Measurements from ENCODE around the gene UHRF2. TPM values are rescaled to one million over a fixed set of nuclear protein-coding genes. Genes with fewer than 3 reads are reported as not detected.

Gene UHRF2
- total RNA-seq, 1 donor from 2014 or later = 31.9 TPM

DNA sequence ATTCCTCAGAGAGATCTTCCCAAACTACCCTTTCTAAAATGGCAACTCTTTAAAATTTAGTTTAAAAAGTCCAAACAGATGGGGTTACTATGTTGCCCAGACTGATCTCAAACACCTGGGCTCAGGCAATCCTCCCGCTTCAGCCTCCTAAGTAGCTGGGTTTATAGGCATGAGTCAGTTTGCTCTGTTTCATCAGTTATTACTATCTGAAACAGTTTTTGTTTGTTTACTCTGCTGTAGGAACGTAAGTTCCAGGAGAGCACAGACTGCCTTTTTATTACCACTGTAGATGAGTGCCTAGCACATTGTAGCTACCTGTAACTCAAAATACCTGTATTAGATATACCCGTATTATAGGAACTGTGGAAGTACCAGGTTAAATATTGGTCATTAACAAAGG is 89.4 kb downstream of the UHRF2 start:
- H3K27me3 ChIP-seq (ENCODE audit: control insufficient read depth, insufficient read depth, low read length) = no peaks in the 10 kb centered on the region
- H3K4me3 ChIP-seq (ENCODE audit: low read depth, low read length) = no peak overlapping the region
- TF ChIP-seq, protein P1, sequence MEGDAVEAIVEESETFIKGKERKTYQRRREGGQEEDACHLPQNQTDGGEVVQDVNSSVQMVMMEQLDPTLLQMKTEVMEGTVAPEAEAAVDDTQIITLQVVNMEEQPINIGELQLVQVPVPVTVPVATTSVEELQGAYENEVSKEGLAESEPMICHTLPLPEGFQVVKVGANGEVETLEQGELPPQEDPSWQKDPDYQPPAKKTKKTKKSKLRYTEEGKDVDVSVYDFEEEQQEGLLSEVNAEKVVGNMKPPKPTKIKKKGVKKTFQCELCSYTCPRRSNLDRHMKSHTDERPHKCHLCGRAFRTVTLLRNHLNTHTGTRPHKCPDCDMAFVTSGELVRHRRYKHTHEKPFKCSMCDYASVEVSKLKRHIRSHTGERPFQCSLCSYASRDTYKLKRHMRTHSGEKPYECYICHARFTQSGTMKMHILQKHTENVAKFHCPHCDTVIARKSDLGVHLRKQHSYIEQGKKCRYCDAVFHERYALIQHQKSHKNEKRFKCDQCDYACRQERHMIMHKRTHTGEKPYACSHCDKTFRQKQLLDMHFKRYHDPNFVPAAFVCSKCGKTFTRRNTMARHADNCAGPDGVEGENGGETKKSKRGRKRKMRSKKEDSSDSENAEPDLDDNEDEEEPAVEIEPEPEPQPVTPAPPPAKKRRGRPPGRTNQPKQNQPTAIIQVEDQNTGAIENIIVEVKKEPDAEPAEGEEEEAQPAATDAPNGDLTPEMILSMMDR (IDR thresholded peaks at IDR 0.05; ENCODE audit: insufficient read depth, low read length, poor library complexity, severe bottlenecking) = no peak
- H3K36me3 ChIP-seq (ENCODE audit: control insufficient read depth, insufficient read depth, low read length) = no peaks in the 10 kb centered on the region
- DNase-seq (ENCODE audit: low read depth) = no peak

DNA sequence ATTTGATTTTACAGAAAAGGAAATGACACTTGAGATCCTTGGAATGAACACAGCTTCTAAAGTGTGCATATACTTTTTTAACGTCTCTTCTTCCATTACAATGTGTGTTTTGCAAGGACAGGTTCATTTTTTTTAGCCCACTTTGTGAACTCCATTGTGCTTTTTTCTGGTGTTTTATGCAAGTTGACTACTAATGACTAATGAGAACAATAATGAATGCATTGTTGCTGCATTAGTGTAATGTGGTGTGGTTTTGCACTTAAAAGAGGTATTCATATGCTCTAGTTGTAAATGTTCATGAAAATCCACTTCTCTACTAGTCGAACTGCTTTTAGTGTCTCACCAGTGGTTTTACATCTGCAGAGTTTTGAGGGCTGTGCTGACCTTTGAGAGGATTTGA is 93.6 kb downstream of the UHRF2 start:
- Histone ChIP-seq H3K4me3 (ENCODE audit: low read depth, low read length) (no peak overlapping the region), H3K36me3 (ENCODE audit: control insufficient read depth, insufficient read depth, low read length) (no peaks in the 10 kb centered on the region), H3K27me3 (ENCODE audit: control insufficient read depth, insufficient read depth, low read length) (no peaks in the 10 kb centered on the region)
- no peak for DNase-seq (ENCODE audit: low read depth)
- TF ChIP-seq, protein P1 (IDR thresholded peaks at IDR 0.05; ENCODE audit: insufficient read depth, low read length, poor library complexity, severe bottlenecking) = no peak

DNA sequence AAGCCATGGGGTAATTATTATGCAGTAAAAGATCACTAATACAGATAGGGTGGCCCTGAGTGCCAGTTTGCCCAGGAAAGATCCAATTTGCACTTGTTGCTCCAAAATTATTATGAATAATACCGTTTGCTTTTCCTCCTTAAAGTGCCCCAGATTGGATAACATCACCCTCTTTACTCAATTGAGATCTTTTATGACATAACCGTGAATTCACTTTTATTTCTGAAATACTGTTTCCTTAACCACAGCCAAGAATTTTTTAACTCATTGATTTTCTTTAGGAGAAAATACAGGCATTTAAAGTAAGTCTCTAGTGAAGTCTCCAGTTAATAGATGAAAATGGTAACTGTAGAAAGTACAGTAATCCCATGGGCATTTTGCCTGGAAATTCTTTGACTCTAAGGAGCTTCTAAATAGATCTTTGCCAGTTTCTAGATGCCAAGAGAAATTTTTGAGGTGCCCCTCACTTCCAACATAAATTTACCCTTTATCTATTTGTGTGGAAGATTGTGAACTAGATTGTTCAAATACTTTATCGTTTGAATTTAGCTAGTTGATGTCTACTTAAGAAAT is 99.2 kb downstream of the UHRF2 start:
- H3K4me3 ChIP-seq (ENCODE audit: low read depth, low read length) = no peak overlapping the region

DNA sequence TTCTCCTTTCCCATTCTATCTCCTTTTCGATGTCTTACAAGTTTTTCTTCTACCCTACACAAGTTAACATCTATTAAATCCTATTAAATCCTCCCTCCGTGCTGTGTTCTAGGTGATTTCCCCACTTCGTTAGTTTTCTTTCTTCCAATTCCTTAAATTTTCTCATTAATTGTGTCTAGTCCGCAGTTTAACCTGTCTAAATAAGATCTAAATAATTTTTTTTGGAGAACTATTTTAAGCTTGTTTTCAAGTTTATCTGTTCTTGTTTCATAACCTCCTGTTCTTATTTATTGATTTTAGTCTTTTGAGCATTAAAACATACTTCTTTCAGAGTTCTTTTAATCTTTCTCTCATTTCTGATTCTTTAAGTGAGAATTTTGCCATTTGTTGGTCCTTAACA is 109.3 kb downstream of the UHRF2 start:
- Histone ChIP-seq H3K4me3 (ENCODE audit: low read depth, low read length) (no peak overlapping the region), H3K36me3 (ENCODE audit: control insufficient read depth, insufficient read depth, low read length) (no peaks in the 10 kb centered on the region), H3K27me3 (ENCODE audit: control insufficient read depth, insufficient read depth, low read length) (no peaks in the 10 kb centered on the region)
- no peak for DNase-seq (ENCODE audit: low read depth)
- TF ChIP-seq, protein P1 (IDR thresholded peaks at IDR 0.05; ENCODE audit: insufficient read depth, low read length, poor library complexity, severe bottlenecking) = no peak

More for the DNA sequence above, 99.2 kb downstream of the UHRF2 start:
- no peaks in the 10 kb centered on the region for H3K27me3 ChIP-seq (ENCODE audit: control insufficient read depth, insufficient read depth, low read length)
- DNase-seq (ENCODE audit: low read depth) = no peak
- TF ChIP-seq, protein P1 (IDR thresholded peaks at IDR 0.05; ENCODE audit: insufficient read depth, low read length, poor library complexity, severe bottlenecking) = no peak
- H3K36me3 ChIP-seq (ENCODE audit: control insufficient read depth, insufficient read depth, low read length) = no peaks in the 10 kb centered on the region

DNA sequence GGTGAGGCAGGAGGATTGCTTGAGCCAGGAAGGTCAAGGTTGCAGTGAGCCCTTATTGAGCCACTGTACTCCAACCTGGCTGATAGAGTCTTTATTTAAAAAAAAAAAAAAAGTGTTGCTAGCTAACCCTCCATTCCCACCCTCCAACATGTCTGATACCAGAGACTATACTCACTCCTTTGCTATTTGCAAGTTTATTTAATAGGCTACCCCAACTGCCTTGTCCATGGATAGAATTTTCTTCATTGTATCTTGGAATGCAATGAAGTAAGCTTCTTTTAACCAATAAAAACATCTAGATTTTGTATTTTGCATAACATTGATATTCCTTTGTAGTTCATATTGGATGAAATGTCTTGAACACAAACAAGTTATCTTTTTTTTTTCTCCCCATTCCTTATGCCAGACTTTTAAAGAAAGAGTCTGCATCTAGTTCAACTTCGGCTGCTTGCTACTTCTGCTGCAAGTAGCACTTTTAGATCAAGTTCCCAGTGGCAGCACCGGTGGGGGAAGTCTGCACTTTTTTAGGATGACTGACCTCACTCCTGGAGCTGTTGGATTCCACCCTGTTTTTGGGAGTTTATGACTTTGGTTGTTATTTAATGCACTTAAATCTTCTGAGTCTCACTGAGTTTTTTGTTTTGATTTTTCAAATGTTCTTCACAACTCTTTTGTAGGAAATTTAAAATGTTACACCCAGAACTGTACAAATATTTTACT is 112.5 kb downstream of the UHRF2 start:
- TF ChIP-seq, protein P1 (IDR thresholded peaks at IDR 0.05; ENCODE audit: insufficient read depth, low read length, poor library complexity, severe bottlenecking) = no peak
- H3K4me3 ChIP-seq (ENCODE audit: low read depth, low read length) = no peak overlapping the region
- no peaks in the 10 kb centered on the region for H3K27me3 ChIP-seq (ENCODE audit: control insufficient read depth, insufficient read depth, low read length)
- no peak for DNase-seq (ENCODE audit: low read depth)
- H3K36me3 ChIP-seq (ENCODE audit: control insufficient read depth, insufficient read depth, low read length) = no peaks in the 10 kb centered on the region

All from kidney epithelial cell (primary cell).